GM18526 (cell line): Measurements from ENCODE around the gene SEMA3B.

ENCODE experiments used
- POLR2A ChIP-seq: IDR thresholded peaks from 3 replicates; pipeline ENCODE4 v1.6.1; 2011; ENCODE audit not compliant: insufficient read length; ENCODE audit errors: extremely low read depth

SEMA3B gene

GRCh38 chr3:50262778-50263177 lies 6.2 kb upstream of the SEMA3B start:
- no peak for TF ChIP-seq POLR2A

- no peak for TF ChIP-seq POLR2A
These were observed 5.2 kb upstream of the SEMA3B start for GRCh38 chr3:50263478-50264382.

GRCh38 chr3:50264383-50264963 lies 4.5 kb upstream of the SEMA3B start:
- no peak for TF ChIP-seq POLR2A

- TF ChIP-seq POLR2A: no peak
These were observed 3.9 kb upstream of the SEMA3B start for GRCh38 chr3:50264964-50265485.

- no peak for TF ChIP-seq POLR2A
These were observed 3.4 kb upstream of the SEMA3B start for GRCh38 chr3:50265571-50265970.

- TF ChIP-seq POLR2A: no peak
These were observed 2.9 kb upstream of the SEMA3B start for GRCh38 chr3:50266017-50266416.

- TF ChIP-seq POLR2A: no peak
These were observed 2.1 kb upstream of the SEMA3B start for GRCh38 chr3:50266836-50267235.

- TF ChIP-seq POLR2A: no peak
These were observed 1.6 kb upstream of the SEMA3B start for GRCh38 chr3:50267280-50267913.

GRCh38 chr3:50268276-50268675 lies 671 bp upstream of the SEMA3B start:
- no peak for TF ChIP-seq POLR2A

GRCh38 chr3:50269460-50269859 lies 513 bp downstream of the SEMA3B start:
- TF ChIP-seq POLR2A: no peak

GRCh38 chr3:50269977-50270413 lies 1.0 kb downstream of the SEMA3B start:
- TF ChIP-seq POLR2A: no peak

GRCh38 chr3:50270422-50271224 lies 1.7 kb downstream of the SEMA3B start:
- no peak for TF ChIP-seq POLR2A

- TF ChIP-seq POLR2A: no peak
These were observed 2.5 kb downstream of the SEMA3B start for GRCh38 chr3:50271314-50271936.

GRCh38 chr3:50272911-50273688 lies 4.2 kb downstream of the SEMA3B start:
- no peak for TF ChIP-seq POLR2A

- TF ChIP-seq POLR2A: no peak
These were observed 4.7 kb downstream of the SEMA3B start for GRCh38 chr3:50273689-50274065.
